Peyer's patch (tissue), 4 donors: ENCODE results near the gene SLC39A11. TPM values are rescaled to one million over a fixed set of nuclear protein-coding genes. Genes with fewer than 3 reads are reported as not detected.
A peak's percentile ranks its signal among the peaks of the same experiment; 100 is the strongest.

Source experiments
- DNase-seq, 3 donors: peaks; one replicate each; pipeline ENCODE4 v3.0.0-alpha.2; 2017 to 2019
- H3K27ac ChIP-seq, 4 donors: fragments of 200-600 bp; sonication (generic); one replicate each; pipeline ENCODE4 v1.5.1; 2016 to 2019
- H3K27me3 ChIP-seq, 2 donors: fragments of 200-600 bp; sonication (generic); one replicate each; pipeline ENCODE4 v1.5.1; 2019
- H3K36me3 ChIP-seq, 3 donors: fragments of 200-600 bp; sonication (generic); one replicate each; pipeline ENCODE4 v1.5.1; 2016 to 2019
- H3K4me1 ChIP-seq, 4 donors: fragments of 200-600 bp; sonication (generic); one replicate each; pipeline ENCODE4 v1.5.1; 2016 to 2019
- H3K4me3 ChIP-seq, 4 donors: fragments of 200-600 bp; sonication (generic); 1 replicate in 3 of 4; 2 replicates in 1 of 4; pipeline ENCODE4 v1.5.1; 2016 to 2019; ENCODE audit warnings: mild to moderate bottlenecking in 1 of 4
- H3K9me3 ChIP-seq, 4 donors: fragments of 200-600 bp; sonication (generic); one replicate each; pipeline ENCODE4 v1.5.1; 2016 to 2019; ENCODE audit warnings: mild to moderate bottlenecking in 1 of 4
- CTCF ChIP-seq, 6 experiments: fragments of 450-650 bp in 4 of 6; fragments of 200-600 bp in 2 of 6; sonication (generic) in 1 of 6; IDR thresholded peaks; one replicate each; pipeline ENCODE4 v1.5.1; 2017 to 2019; ENCODE audit warnings: antibody characterized with exemption in 6 of 6, mild to moderate bottlenecking in 3 of 6, moderate library complexity in 1 of 6
- POLR2A ChIP-seq, 2 donors: fragments of 450-650 bp; IDR thresholded peaks; one replicate each; pipeline ENCODE4 v1.5.1; 2017; ENCODE audit warnings: antibody characterized with exemption in 2 of 2, mild to moderate bottlenecking in 2 of 2, moderate library complexity in 2 of 2
- total RNA-seq, 4 donors: library from RNA; depleted of rRNA; stranded (reverse); fragments of >200 nt; gene quantifications; one replicate each; pipeline ENCODE4 v1.1.0, GENCODE V29; 2016

Gene SLC39A11
- total RNA-seq, 4 donors from 2014 or later, result 39.9 to 91.6 (median 45.7) TPM

GRCh38 chr17:72935984-72936383, 156.5 kb downstream of the SLC39A11 start:
- no peaks in the 10 kb centered on the region for H3K4me1 ChIP-seq
- H3K36me3 ChIP-seq, result no peaks in the 10 kb centered on the region
- H3K4me3 ChIP-seq, result no peak overlapping the region
- DNase-seq, result no peak
- H3K9me3 ChIP-seq, result no peaks in the 10 kb centered on the region
- TF ChIP-seq POLR2A (IDR thresholded peaks at IDR 0.05) (no peak), CTCF (IDR thresholded peaks at IDR 0.05) (no peak)
- no peaks in the 10 kb centered on the region for H3K27me3 ChIP-seq
- no peak overlapping the region for H3K27ac ChIP-seq

GRCh38 chr17:72934927-72935326, 157.6 kb downstream of the SLC39A11 start:
- DNase-seq, result no peak
- no peak overlapping the region for H3K27ac ChIP-seq
- no peaks in the 10 kb centered on the region for H3K9me3 ChIP-seq
- H3K36me3 ChIP-seq, result no peaks in the 10 kb centered on the region
- H3K27me3 ChIP-seq, result no peaks in the 10 kb centered on the region
- H3K4me3 ChIP-seq, result no peak overlapping the region
- no peaks in the 10 kb centered on the region for H3K4me1 ChIP-seq
- TF ChIP-seq POLR2A (IDR thresholded peaks at IDR 0.05) (no peak), CTCF (IDR thresholded peaks at IDR 0.05) (no peak)

GRCh38 chr17:72931635-72932034, 160.9 kb downstream of the SLC39A11 start:
- Histone ChIP-seq H3K27me3 (no peaks in the 10 kb centered on the region), H3K9me3 (no peaks in the 10 kb centered on the region), H3K27ac (peak overlapping the region in 1 of 4 donors; percentile 12), H3K4me3 (no peak overlapping the region), H3K4me1 (peaks cover 0 to 5% (median 1%) of the 10 kb centered on the region in 4 donors), H3K36me3 (no peaks in the 10 kb centered on the region)
- no peak for TF ChIP-seq CTCF (IDR thresholded peaks at IDR 0.05)
- no peak for TF ChIP-seq POLR2A (IDR thresholded peaks at IDR 0.05)
- peak in 1 of 3 donors; percentile 58 for DNase-seq

- H3K27ac ChIP-seq, result peak overlapping the region in 1 of 4 donors; percentile 12
- no peaks in the 10 kb centered on the region for H3K9me3 ChIP-seq
- TF ChIP-seq CTCF (IDR thresholded peaks at IDR 0.05) (no peak), POLR2A (IDR thresholded peaks at IDR 0.05) (no peak)
- DNase-seq, result no peak
- H3K27me3 ChIP-seq, result no peaks in the 10 kb centered on the region
- H3K4me3 ChIP-seq, result no peak overlapping the region
- peaks cover 0 to 5% (median 1%) of the 10 kb centered on the region in 4 donors for H3K4me1 ChIP-seq
- no peaks in the 10 kb centered on the region for H3K36me3 ChIP-seq
Observed at GRCh38 chr17:72931163-72931562, 161.3 kb downstream of the SLC39A11 start.

- H3K4me1 ChIP-seq, result peaks cover 0 to 5% (median 1%) of the 10 kb centered on the region in 4 donors
- no peak overlapping the region for H3K4me3 ChIP-seq
- no peaks in the 10 kb centered on the region for H3K9me3 ChIP-seq
- no peak overlapping the region for H3K27ac ChIP-seq
- TF ChIP-seq POLR2A (IDR thresholded peaks at IDR 0.05) (no peak), CTCF (IDR thresholded peaks at IDR 0.05) (no peak)
- no peaks in the 10 kb centered on the region for H3K27me3 ChIP-seq
- DNase-seq, result no peak
- no peaks in the 10 kb centered on the region for H3K36me3 ChIP-seq
Observed at GRCh38 chr17:72930031-72930430, 162.5 kb downstream of the SLC39A11 start.
